Activated naive CD4-positive, alpha-beta T cell treated with anti-CD3 and anti-CD28 coated beads, Interleukin-2, amount 50 U/mL, for 16 hours (primary cell): ENCODE results near the gene MGLL.

ENCODE experiments used
- DNase-seq: peaks from one replicate; pipeline ENCODE4 v3.0.0-alpha.2; 2020

Gene MGLL

DNA sequence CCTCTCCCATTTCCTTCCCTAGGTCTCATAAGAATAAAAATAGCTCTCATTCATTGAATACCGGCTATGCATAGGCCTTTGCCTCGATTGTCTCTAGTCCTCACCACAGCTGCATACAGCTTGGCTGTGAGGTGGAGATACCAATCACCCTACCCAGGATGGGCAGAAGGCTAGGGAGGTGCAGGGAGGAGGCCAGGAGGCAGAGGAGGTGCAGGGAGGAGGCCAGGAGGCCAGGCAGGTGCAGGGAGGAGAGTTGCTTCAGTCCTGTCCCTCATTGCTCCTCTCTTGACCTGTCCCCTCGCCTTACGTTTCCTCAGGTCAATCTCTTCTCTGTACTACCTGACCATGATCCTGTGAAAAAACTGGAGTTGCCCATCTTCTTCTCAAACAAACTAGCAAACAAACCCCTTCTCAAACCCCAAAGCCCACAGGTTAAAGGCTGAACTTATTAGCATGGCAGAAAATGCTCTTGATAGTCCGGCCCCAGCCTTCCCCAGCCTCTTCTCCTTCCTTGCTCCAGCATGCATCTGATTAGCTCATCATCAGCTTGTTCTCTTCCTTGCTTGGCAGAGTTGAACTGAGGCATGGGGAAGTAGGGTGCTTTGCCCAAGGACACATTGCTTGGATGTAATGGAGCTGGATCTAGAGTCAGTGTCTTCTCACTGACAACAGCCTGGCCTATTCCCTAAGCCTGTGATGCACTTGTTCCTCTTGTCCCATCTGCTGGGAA, 177.5 kb downstream of the MGLL start:
- DNase-seq: no peak

DNA sequence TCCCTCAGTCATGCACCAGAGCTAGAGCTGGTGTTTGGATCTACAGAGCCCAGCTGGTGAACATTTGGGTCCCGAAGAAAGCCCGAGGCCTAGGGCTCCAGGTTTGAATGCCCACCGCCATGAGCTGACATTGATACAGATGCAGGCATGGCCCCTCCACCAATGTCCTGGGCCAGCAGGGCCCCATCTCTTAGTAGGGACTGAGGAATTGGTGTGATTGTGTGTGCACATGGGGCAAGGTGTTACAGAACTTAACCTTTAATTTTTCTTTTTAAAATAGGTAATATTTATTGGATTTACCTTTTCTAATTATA, 182.3 kb downstream of the MGLL start:
- DNase-seq: no peak

DNA sequence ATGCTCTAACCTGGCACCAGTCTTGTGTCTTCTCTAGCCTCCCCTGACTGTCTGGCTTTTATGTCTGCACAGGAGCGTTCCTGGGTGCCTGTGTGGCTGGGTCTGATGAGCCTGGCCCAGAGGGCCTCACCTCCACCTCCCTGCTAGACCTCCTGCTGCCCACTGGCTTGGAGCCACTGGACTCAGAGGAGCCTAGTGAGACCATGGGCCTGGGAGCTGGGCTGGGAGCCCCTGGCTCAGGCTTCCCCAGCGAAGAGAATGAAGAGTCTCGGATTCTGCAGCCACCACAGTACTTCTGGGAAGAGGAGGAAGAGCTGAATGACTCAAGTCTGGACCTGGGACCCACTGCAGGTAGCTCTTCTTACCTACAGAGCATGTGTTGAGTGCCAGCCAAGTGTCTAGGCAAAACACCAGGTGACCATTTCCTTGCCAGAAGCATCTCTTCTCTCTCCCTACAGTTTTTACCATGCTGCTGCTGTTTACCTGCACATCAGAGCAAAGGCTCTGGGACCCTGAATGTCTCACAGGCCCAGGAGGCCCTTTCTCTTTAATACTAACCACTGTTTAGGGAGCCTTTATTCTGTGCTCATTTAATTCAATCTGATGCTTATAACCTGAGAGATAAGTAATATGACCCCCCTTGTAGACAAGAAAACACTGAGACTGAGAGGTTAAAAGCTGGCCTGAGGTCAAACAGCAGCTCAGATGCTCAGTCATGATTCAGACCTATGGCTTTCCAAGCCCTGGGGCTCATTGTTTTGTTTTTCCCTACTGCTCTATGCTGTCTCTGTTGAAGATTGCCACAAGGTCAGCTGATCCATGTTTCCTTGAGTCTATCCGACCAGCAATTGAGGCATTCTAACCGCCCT, 182.9 kb downstream of the MGLL start:
- DNase-seq: no peak
